DOHH2 (cell line): ENCODE results near the gene ZNF816.

Experiments
- H3F3A ChIP-seq: fragments of 200-600 bp; sonication (generic), shearing (Covaris generic); 2 replicates; pipeline ENCODE4 v1.6.0; 2016; ENCODE audit warnings: antibody characterized with exemption, mild to moderate bottlenecking; ENCODE audit not compliant: control insufficient read depth, insufficient read depth
- H3K27ac ChIP-seq: fragments of 200-600 bp; sonication (generic); 2 replicates; pipeline ENCODE4 v1.5.1; 2014; ENCODE audit warnings: low read depth, mild to moderate bottlenecking, low read length, moderate library complexity
- H3K27me3 ChIP-seq: fragments of 200-600 bp; sonication (generic); 2 replicates; pipeline ENCODE4 v1.6.1; 2014; ENCODE audit warnings: mild to moderate bottlenecking, low read length, mixed read lengths; ENCODE audit not compliant: control insufficient read depth
- H3K36me3 ChIP-seq: fragments of 200-600 bp; sonication (generic); 2 replicates; pipeline ENCODE4 v1.6.1; 2014; ENCODE audit warnings: mild to moderate bottlenecking, low read length, moderate library complexity, mixed read lengths; ENCODE audit not compliant: control insufficient read depth
- H3K4me1 ChIP-seq: fragments of 200-600 bp; sonication (generic); 2 replicates; pipeline ENCODE4 v1.6.1; 2014; ENCODE audit warnings: mild to moderate bottlenecking, low read length, mixed read lengths; ENCODE audit not compliant: control insufficient read depth
- H3K4me2 ChIP-seq: fragments of 200-600 bp; sonication (generic); 2 replicates; pipeline ENCODE4 v1.6.0; 2014; ENCODE audit warnings: mild to moderate bottlenecking, low read length, moderate library complexity
- H3K4me3 ChIP-seq: fragments of 200-600 bp; sonication (generic); 2 replicates; pipeline ENCODE4 v1.5.1; 2014; ENCODE audit warnings: mild to moderate bottlenecking, low read length, mixed read lengths
- H3K79me2 ChIP-seq: fragments of 200-600 bp; sonication (generic); 2 replicates; pipeline ENCODE4 v1.6.1; 2014; ENCODE audit warnings: mild to moderate bottlenecking, low read length, mixed read lengths; ENCODE audit not compliant: control insufficient read depth
- H3K9me2 ChIP-seq: fragments of 200-600 bp; sonication (generic); replicated peaks from 2 replicates; pipeline ENCODE4 v1.6.1; 2014; ENCODE audit warnings: mild to moderate bottlenecking, low read length, mixed read lengths; ENCODE audit not compliant: control insufficient read depth
- H3K9me3 ChIP-seq: fragments of 200-600 bp; sonication (generic); 2 replicates; pipeline ENCODE4 v1.6.1; 2014; ENCODE audit warnings: antibody characterized with exemption, low read length, mixed read lengths; ENCODE audit not compliant: control insufficient read depth, insufficient read depth
- H4K20me1 ChIP-seq: fragments of 200-600 bp; sonication (generic); 2 replicates; pipeline ENCODE4 v1.6.0; 2014; ENCODE audit warnings: low read depth, mild to moderate bottlenecking, antibody characterized with exemption, low read length, moderate library complexity; ENCODE audit not compliant: control insufficient read depth, insufficient read depth
- EZH2phosphoT487 ChIP-seq: fragments of 200-600 bp; sonication (generic); IDR thresholded peaks from 2 replicates; pipeline ENCODE4 v1.6.1; 2017; ENCODE audit warnings: borderline replicate concordance, mild to moderate bottlenecking, antibody characterized with exemption, low read length, moderate library complexity, mixed read lengths
- TF ChIP-seq, protein P1 (sequence below): fragments of 200-600 bp; sonication (generic); IDR thresholded peaks from one replicate; pipeline ENCODE4 v1.5.1; 2014; ENCODE audit warnings: antibody characterized with exemption, mild to moderate bottlenecking, low read depth, low read length; ENCODE audit not compliant: poor library complexity, severe bottlenecking

ZNF816 gene

GRCh38 chr19:52962394-52963246 is at the start of gene ZNF816:
TSS of gene ZNF816 (minus strand) at chr19:52962881. CDS start at chr19:52956089, 6,792 bp downstream.
- Histone ChIP-seq H4K20me1 (no peaks in the 10 kb centered on the region), H3K36me3 (peaks cover 36% of the 10 kb centered on the region), H3K9me3 (peaks cover 26% of the 10 kb centered on the region; the same call in 1 of the 2 replicates)

GRCh38 chr19:53012006-53012405 is 49.3 kb upstream of the ZNF816 start:
- Histone ChIP-seq H3K4me1 (no peaks in the 10 kb centered on the region), H3K4me3 (no peak overlapping the region), H3K9me2 (no peaks in the 10 kb centered on the region), H3K36me3 (no peaks in the 10 kb centered on the region), H3F3A (no peaks in the 10 kb centered on the region), H3K79me2 (no peaks in the 10 kb centered on the region), H3K9me3 (peaks cover 6% of the 10 kb centered on the region; the same call in 1 of the 2 replicates), H4K20me1 (no peaks in the 10 kb centered on the region), H3K27me3 (no peaks in the 10 kb centered on the region), H3K27ac (no peak overlapping the region), H3K4me2 (no peak overlapping the region)
- no peak for TF ChIP-seq EZH2phosphoT487
- TF ChIP-seq, protein P1, sequence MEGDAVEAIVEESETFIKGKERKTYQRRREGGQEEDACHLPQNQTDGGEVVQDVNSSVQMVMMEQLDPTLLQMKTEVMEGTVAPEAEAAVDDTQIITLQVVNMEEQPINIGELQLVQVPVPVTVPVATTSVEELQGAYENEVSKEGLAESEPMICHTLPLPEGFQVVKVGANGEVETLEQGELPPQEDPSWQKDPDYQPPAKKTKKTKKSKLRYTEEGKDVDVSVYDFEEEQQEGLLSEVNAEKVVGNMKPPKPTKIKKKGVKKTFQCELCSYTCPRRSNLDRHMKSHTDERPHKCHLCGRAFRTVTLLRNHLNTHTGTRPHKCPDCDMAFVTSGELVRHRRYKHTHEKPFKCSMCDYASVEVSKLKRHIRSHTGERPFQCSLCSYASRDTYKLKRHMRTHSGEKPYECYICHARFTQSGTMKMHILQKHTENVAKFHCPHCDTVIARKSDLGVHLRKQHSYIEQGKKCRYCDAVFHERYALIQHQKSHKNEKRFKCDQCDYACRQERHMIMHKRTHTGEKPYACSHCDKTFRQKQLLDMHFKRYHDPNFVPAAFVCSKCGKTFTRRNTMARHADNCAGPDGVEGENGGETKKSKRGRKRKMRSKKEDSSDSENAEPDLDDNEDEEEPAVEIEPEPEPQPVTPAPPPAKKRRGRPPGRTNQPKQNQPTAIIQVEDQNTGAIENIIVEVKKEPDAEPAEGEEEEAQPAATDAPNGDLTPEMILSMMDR = no peak

More at GRCh38 chr19:52962394-52963246, at the start of gene ZNF816:
- Histone ChIP-seq H3F3A (no peaks in the 10 kb centered on the region), H3K27me3 (no peaks in the 10 kb centered on the region), H3K27ac (peak within 1 kb of the TSS; percentile 19; the same call in 1 of the 2 replicates), H3K4me2 (peak within 1 kb of the TSS; percentile 66), H3K79me2 (peaks cover 49% of the 10 kb centered on the region), H3K4me1 (peaks cover 14% of the 10 kb centered on the region), H3K4me3 (peak within 1 kb of the TSS; percentile 90), H3K9me2 (no peaks in the 10 kb centered on the region)
- TF ChIP-seq, protein P1 = no peak

DNA sequence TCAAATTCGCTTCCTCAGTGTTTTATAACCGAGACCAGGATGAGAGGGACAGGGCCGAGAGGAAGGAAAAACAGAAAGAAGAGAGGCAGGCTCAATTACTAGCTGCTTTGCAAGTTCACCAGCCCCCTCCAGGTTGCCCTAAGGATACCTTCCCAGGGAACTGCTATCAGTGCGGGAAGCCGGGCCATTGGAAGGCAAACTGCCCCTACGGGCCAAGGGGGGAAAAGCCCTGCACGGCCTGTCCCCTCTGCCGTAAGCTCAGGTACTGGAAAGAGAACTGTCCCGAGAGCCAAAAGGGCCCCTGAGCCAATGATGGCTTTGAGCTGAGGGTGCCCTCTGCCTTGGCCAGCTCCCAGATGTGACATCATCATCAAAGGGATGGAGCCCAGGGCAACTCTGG is 47.8 kb upstream of the ZNF816 start:
- no peaks in the 10 kb centered on the region for H3K36me3 ChIP-seq
- H3K4me3 ChIP-seq = no peak overlapping the region
- TF ChIP-seq EZH2phosphoT487 = no peak
- TF ChIP-seq, protein P1 = no peak

More for the DNA sequence above, 47.8 kb upstream of the ZNF816 start:
- H3K9me2 ChIP-seq = no peaks in the 10 kb centered on the region
- H3K27ac ChIP-seq = no peak overlapping the region
- H3K4me1 ChIP-seq = no peaks in the 10 kb centered on the region
- no peaks in the 10 kb centered on the region for H3K27me3 ChIP-seq
- no peaks in the 10 kb centered on the region for H3F3A ChIP-seq
- peaks cover 6% of the 10 kb centered on the region; the same call in 1 of the 2 replicates for H3K9me3 ChIP-seq
- H3K79me2 ChIP-seq = no peaks in the 10 kb centered on the region
- H3K4me2 ChIP-seq = no peak overlapping the region
- H4K20me1 ChIP-seq = no peaks in the 10 kb centered on the region
